Thoracic aorta (tissue), 2 donors: Measurements from ENCODE around the gene TCF19. TPM values are rescaled to one million over a fixed set of nuclear protein-coding genes. Genes with fewer than 3 reads are reported as not detected.
A peak's percentile ranks its signal among the peaks of the same experiment; 100 is the strongest.

ENCODE experiments used
- ATAC-seq: fragments of 150-250 bp; one replicate; pipeline ENCODE4 v1.8.0; 2017; ENCODE audit warnings: low read depth; ENCODE audit not compliant: insufficient number of reproducible peaks, low FRiP score
- DNase-seq: peaks from one replicate; pipeline ENCODE4 v3.0.0-alpha.2; 2020; ENCODE audit warnings: low spot score
- H3K27ac ChIP-seq, 2 donors: fragments of 200-600 bp; sonication (generic); 1 replicate in 1 of 2; 2 replicates in 1 of 2; pipeline ENCODE4 v1.5.1; 2016; ENCODE audit warnings: mild to moderate bottlenecking in 2 of 2, moderate library complexity in 2 of 2
- H3K27me3 ChIP-seq: fragments of 200-600 bp; sonication (generic); replicated peaks from 2 replicates; pipeline ENCODE4 v1.6.0; 2016; ENCODE audit warnings: mild to moderate bottlenecking; ENCODE audit not compliant: insufficient read depth
- H3K36me3 ChIP-seq: fragments of 200-600 bp; sonication (generic); one replicate; pipeline ENCODE4 v1.5.1; 2016
- H3K4me1 ChIP-seq, 2 donors: fragments of 200-600 bp; sonication (generic); 1 replicate in 1 of 2; 2 replicates in 1 of 2; pipeline versions ENCODE4 v1.5.1 to v1.6.0; 2016; ENCODE audit warnings: low read depth in 2 of 2, mild to moderate bottlenecking in 1 of 2; ENCODE audit not compliant: control insufficient read depth in 1 of 2
- H3K4me3 ChIP-seq: fragments of 200-600 bp; sonication (generic); 2 replicates; pipeline ENCODE4 v1.5.1; 2016; ENCODE audit warnings: mild to moderate bottlenecking
- H3K9me3 ChIP-seq: fragments of 200-600 bp; sonication (generic); 2 replicates; pipeline ENCODE4 v1.5.1; 2016
- CTCF ChIP-seq: fragments of 200-600 bp; sonication (generic); IDR thresholded peaks from one replicate; pipeline ENCODE4 v1.5.1; 2019; ENCODE audit warnings: antibody characterized with exemption
- total RNA-seq, 2 donors: library from RNA; depleted of rRNA; stranded (reverse); fragments of >200 nt; gene quantifications; one replicate each; pipeline versions ENCODE4 v1.1.0 to v1.2.3, GENCODE V29; 2016

TCF19 gene
- total RNA-seq, 2 donors from 2014 or later = 1.6 to 15.7 TPM

GRCh38 chr6:31140643-31141042 is 17.7 kb upstream of the TCF19 start:
- no peaks in the 10 kb centered on the region for H3K9me3 ChIP-seq
- TF ChIP-seq CTCF = no peak

GRCh38 chr6:31142361-31142761 is 16.0 kb upstream of the TCF19 start:
- Histone ChIP-seq H3K4me1 (peaks cover 9 to 17% of the 10 kb centered on the region in 2 donors), H3K4me3 (no peak overlapping the region), H3K9me3 (no peaks in the 10 kb centered on the region), H3K27ac (peak overlapping the region; percentile 70 to 86), H3K27me3 (no peaks in the 10 kb centered on the region), H3K36me3 (peaks cover 7% of the 10 kb centered on the region)
- DNase-seq = no peak
- no peak for ATAC-seq
- TF ChIP-seq CTCF = no peak

More at GRCh38 chr6:31140643-31141042, 17.7 kb upstream of the TCF19 start:
- Histone ChIP-seq H3K4me3 (no peak overlapping the region), H3K27me3 (no peaks in the 10 kb centered on the region), H3K36me3 (peaks cover 7% of the 10 kb centered on the region), H3K27ac (no peak overlapping the region), H3K4me1 (peaks cover 9 to 17% of the 10 kb centered on the region in 2 donors)
- ATAC-seq (no peak), DNase-seq (no peak)

- Histone ChIP-seq H3K27ac (peak overlapping the region; percentile 70 to 86), H3K36me3 (peaks cover 7% of the 10 kb centered on the region), H3K27me3 (no peaks in the 10 kb centered on the region), H3K4me1 (peaks cover 9 to 12% of the 10 kb centered on the region in 2 donors), H3K4me3 (no peak overlapping the region), H3K9me3 (no peaks in the 10 kb centered on the region)
- peak; percentile 76 for ATAC-seq
- peak; percentile 57 for DNase-seq
- no peak for TF ChIP-seq CTCF
Measured at GRCh38 chr6:31143148-31143547, 15.2 kb upstream of the TCF19 start.

GRCh38 chr6:31144296-31144969 is 14.0 kb upstream of the TCF19 start:
- Histone ChIP-seq H3K27ac (peak overlapping the region in 1 of 2 donors; percentile 86), H3K27me3 (no peaks in the 10 kb centered on the region), H3K36me3 (peaks cover 9% of the 10 kb centered on the region), H3K9me3 (no peaks in the 10 kb centered on the region), H3K4me3 (no peak overlapping the region), H3K4me1 (peaks cover 9 to 12% of the 10 kb centered on the region in 2 donors)
- TF ChIP-seq CTCF = no peak
- DNase-seq (no peak), ATAC-seq (no peak)

GRCh38 chr6:31144970-31145340 is 13.4 kb upstream of the TCF19 start:
- TF ChIP-seq CTCF = no peak
- Histone ChIP-seq H3K4me3 (no peak overlapping the region), H3K4me1 (peaks cover 9 to 12% of the 10 kb centered on the region in 2 donors), H3K9me3 (no peaks in the 10 kb centered on the region), H3K27me3 (no peaks in the 10 kb centered on the region), H3K36me3 (peaks cover 9% of the 10 kb centered on the region), H3K27ac (no peak overlapping the region)
- ATAC-seq (no peak), DNase-seq (no peak)
